LNCaP clone FGC (cell line): ENCODE data around the gene KIF6.
A peak's percentile ranks its signal among the peaks of the same experiment; 100 is the strongest.
"Not testable (repeated sequence)": the region's sequence is repeated elsewhere in the genome, so short reads cannot be mapped to it uniquely, and the experiment has no call there.

Source experiments
- DNase-seq: peaks from one replicate; pipeline ENCODE4 v3.0.0-alpha.2; 2011; ENCODE audit warnings: low read depth
- H3K4me3 ChIP-seq: 2 replicates; pipeline ENCODE4 v1.5.1; 2011; ENCODE audit warnings: mild to moderate bottlenecking, low read depth, low read length, control low read depth
- CTCF ChIP-seq: IDR thresholded peaks from 2 replicates; pipeline ENCODE4 v1.5.1; 2012; ENCODE audit warnings: mild to moderate bottlenecking; ENCODE audit not compliant: control insufficient read depth, insufficient read depth; ENCODE audit errors: extremely low read depth

KIF6 gene

GRCh38 chr6:39292637-39293036 lies 432.6 kb downstream of the KIF6 start:
- no peak for TF ChIP-seq CTCF
- DNase-seq = no peak
- no peak overlapping the region for H3K4me3 ChIP-seq

- TF ChIP-seq CTCF = no peak
- no peak for DNase-seq
- H3K4me3 ChIP-seq = no peak overlapping the region
These were observed 435.7 kb downstream of the KIF6 start for GRCh38 chr6:39289490-39289889.

GRCh38 chr6:39287601-39288000 lies 437.6 kb downstream of the KIF6 start:
- no peak overlapping the region for H3K4me3 ChIP-seq
- DNase-seq = no peak
- no peak for TF ChIP-seq CTCF

GRCh38 chr6:39286596-39286995 lies 438.6 kb downstream of the KIF6 start:
- not testable (repeated sequence) for H3K4me3 ChIP-seq, DNase-seq

- no peak for DNase-seq
- no peak for TF ChIP-seq CTCF
- H3K4me3 ChIP-seq = no peak overlapping the region
These were observed 442.4 kb downstream of the KIF6 start for GRCh38 chr6:39282774-39283173.

- DNase-seq = no peak
- no peak overlapping the region for H3K4me3 ChIP-seq
- TF ChIP-seq CTCF = no peak
These were observed 443.8 kb downstream of the KIF6 start for GRCh38 chr6:39281312-39281980.

- peak; percentile 25 for DNase-seq
- no peak for TF ChIP-seq CTCF
- H3K4me3 ChIP-seq = no peak overlapping the region
These were observed 444.9 kb downstream of the KIF6 start for GRCh38 chr6:39280247-39280731.
